ENCODE data around the gene STK10.

The STK10 gene

DNA sequence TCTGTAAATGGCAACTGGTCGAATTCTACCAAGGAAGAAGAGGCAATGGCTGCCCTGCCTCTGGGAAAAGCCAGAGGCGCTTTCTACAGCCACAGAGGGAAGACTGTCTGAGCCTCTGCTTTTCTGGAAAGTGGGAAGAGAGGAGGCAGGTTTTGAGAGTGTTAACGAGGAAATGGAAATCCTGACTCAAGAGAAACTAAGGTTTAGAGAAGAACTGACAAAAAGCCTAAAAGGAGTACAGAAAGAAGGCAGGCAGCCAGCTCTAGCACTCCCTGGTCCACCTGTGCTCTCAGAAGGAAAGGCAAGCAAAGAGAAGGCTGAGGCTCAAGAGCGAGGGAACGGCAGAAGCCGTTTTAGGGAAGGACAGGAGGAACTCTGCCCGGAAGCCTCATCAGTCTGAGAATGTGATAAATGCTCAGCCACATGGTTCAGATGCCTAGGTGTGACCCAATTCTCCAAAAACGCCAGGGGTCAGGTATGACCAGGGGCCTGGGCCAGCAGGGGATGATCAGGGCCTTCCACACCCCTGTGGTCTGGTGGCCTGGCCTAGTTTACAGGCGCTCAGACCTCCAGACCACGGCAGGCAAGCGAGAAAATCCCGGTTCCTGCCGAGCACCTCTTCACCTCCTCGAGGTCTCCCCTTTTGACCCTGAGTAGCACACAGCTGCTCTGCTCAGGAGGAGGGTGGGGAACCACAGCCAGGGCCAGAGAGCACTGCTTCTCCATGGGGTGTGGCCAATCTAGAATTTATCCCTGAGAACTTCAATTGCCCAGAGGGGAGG, 101.6 kb downstream of the STK10 start:
- DNase-seq (ENCODE audit: low spot score), result no peak

DNA sequence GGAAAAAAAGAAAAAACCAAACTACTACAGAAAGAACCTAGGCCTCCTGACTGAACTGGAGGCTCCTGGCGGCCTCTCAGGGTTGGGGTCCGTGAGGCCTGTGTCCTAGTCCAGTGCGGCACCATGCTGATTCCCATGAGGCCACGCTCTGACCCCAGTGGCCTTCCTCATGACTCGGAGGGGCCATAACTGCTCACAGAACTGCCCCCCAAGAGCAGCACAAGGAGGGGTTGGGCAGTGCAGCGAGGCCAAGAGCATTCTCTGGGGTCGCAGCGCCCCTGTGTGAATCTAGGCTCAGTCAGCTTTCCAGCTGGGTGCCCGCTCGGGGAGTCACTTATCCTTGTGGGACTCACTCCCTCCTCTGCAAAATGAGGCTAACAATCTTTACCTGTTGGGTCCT, 102.3 kb downstream of the STK10 start:
- no peak for DNase-seq (ENCODE audit: low spot score)

DNA sequence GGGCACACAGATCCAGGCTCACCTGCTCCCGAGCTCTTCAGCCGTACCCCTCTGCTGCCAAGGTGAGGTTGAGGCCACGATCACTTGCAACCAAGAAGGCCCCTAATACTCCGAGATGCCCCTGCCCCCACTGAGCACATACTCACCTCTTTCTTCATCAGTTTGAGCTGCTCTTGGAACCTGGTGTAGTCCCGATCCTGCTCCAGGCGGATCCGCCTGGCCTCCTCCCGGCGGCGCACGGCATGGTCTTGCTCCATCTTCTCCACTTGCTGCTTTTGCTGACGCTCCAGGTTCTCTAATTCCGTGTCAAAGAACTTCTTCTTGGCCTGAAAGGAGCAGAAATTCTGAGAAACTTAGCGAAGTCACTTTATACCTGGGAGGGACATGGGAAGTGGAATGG, 105.8 kb downstream of the STK10 start:
- no peak for DNase-seq (ENCODE audit: low spot score)

DNA sequence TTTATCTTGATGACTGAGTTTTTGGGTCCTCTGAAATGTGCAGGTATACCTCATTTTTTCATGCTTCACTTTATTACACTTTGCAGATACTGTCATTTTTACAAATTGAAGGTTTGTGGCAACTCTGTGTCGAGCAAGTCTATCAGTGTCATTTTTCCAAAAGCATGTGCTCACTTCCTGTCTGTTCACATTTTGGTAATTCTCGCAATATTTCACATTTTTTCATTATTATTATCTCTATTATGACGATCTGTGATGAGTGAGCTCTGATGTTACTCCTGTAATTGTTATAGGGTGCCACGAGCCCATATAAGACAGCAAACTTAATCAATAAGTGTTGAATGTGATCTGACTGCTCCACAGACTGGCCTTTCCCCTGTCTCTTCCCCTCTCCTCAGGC, 108.1 kb downstream of the STK10 start:
- DNase-seq (ENCODE audit: low spot score), result no peak

DNA sequence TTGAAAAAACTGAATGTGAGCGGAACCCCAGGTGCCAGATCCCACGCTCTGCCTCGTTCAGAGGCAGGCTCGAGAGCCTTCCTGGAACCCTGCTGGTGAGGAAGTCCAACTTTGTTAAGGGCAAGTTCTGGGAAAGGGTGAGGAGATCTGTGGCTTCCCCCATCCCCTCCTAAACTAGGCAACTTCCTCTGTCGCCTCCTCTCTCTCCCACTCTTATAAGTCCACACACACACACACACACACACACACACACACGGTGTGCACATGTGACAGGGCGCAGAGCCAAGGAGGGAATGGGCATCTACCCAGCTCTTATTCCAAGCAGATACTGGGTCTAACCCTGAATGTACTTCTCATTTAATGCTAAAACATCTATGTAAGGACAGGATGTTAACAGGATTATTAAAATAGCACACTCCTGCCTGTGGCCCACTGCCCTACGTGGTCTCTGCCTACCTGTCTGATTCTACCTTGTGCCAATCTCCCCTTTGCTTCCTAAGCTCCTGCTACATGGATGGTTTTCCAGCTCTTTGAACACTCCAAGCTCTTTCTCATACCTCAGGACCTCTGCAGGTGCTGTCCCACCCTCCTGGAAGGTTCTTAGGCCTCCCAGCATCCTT, 109.2 kb downstream of the STK10 start:
- DNase-seq (ENCODE audit: low spot score), result no peak

DNA sequence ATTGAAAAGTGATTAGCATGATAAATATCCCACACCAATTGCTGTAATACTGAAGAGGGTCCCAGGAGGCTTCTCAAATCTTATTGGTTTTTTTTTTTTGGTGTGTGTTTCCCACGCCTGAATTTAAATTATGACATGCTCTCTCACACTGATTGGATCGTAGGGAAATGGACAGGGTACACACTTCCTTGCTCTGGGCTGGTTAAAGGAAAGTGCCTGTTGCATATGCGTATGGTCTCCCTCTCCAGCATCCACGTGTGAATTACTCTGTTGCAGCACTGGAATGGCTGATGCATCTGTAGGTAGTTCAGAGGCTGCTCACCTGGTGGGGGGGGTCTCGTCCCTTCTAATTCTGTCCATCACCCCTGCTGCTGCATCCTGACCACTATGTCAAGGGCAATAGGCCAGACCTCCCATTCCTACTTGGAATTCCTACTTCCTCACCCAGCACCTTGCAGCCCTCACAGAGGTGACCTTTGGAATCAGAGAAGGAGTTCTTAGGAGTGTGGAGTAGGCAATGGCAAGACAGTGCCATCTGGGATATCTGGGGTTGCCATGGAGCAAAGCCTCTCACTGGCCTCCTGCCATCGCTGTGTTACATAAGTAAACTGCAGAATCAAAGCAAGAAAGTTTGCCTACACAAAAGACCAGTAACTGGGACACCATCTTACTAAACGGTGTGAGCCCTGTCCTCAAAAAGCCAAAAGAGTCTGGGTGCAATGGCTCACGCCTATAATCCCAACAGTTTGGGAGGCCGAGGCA, 110.2 kb downstream of the STK10 start:
- DNase-seq (ENCODE audit: low spot score), result no peak

DNA sequence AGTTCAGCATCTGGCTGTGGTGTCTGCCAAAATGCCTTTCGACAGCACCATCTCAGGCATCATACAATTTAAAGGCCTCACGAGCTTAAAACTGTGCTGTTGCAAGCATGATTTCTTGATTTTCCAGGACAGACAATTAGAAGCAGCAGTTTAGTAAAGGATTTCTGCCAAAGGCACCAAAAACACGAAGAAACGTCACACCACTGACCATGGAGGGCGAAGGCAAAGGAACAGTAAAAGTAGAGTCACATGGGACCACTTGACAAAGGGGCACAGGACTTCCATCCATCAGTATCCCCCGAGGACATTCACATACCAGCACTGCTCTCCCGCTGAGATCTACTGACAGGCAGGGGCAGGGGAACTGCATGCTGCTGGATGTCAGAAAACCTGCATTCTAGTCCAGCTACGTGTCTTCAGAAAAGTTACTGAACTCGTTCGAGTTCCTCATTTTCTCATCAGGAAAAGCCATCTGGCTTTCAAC, 111.2 kb downstream of the STK10 start:
- DNase-seq (ENCODE audit: low spot score), result peak; percentile 72

DNA sequence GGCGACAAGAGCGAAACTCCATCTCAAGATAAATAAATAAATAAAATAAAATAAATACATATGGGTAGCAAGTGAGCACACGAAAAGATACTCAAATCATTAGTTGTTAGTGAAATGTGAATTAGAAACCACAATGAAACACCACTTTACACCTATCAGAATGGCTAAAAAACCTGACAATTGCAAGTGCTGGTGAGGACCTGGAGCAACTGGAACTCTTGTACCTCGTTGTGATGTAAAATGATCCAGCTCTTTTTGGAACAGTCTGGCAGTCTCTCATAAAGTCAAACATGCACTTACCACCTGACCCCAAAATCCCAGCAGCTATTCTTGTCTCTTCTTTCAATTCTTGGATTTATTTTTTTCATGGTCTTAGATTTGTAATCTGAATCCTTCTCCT, 112.4 kb downstream of the STK10 start:
- DNase-seq (ENCODE audit: low spot score), result no peak

DNA sequence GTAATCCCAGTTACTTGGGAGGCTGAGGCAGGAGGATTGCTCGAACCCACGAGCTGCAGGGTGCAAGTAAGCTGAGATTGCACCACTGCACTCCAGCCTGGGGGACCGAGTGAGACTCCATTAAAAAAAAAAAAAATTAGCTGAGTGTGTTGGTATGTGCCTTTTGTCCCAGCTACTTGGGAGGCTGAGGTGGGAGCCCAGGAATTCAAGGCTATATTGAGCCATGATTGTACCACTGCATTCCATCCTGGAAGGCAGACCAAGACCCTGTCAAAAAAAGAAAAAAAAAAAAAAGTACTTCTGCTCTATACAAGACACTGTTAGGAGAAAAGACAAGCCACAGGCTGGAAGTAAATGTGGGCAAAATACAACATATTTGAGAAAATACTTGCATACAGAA, 113.1 kb downstream of the STK10 start:
- DNase-seq (ENCODE audit: low spot score), result no peak

DNA sequence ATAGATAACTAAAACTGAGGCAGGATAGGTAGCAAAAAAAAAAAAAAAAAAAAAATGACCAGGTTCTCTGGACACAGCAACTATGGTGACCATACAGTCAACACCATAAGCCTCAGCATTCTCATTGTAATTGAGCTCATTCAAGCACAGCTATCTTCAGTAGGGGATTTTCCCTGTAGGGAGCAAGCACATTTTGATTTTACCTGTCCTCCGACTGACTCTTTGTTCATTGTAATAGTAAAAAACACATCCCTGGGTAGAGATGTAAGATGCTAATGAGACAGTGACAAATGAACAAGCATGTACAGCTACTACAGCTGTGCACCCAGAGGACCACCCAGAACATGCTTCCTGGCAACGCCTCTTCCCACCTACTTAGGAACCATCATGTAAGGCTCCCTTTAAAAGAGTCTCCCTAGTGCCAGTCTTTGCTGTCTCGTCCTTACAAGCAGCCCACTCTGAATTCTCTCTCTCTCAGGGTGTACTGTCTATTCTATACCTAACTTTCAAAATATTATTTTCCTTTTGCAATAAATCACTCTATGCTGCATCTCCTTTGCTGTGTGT, 116.6 kb downstream of the STK10 start:
- no peak for DNase-seq (ENCODE audit: low spot score)

DNA sequence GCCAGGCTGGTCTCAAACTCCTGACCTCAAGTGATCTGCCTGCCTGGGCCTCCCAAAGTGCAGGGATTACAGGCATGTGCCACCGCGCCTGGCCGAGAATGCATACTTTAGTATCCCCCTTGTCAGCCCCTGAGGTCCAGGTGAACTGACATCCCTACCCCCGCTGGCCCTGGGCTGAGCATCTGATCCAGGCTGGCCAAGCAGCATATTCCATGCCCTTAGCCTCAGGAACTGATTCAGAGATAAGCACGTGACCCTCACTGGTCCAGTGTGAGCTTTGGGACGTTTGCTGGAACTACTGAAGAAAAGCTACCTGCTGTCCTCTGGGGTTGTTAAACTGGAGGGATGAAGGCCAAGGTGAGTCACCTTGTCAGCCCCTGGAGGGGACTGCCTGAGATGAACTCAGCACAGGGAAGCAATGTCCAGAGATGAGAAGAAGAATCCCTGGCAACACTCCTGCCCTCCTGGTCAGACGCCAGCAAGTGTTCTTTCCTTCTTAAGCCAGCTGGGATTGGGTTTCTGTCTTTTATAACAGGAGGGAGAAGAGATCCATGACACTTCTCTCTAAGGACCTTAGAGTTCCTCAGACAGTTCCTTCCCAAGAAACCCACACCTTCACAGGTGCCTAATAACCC, 122.5 kb downstream of the STK10 start:
- no peak for DNase-seq (ENCODE audit: low spot score)

DNA sequence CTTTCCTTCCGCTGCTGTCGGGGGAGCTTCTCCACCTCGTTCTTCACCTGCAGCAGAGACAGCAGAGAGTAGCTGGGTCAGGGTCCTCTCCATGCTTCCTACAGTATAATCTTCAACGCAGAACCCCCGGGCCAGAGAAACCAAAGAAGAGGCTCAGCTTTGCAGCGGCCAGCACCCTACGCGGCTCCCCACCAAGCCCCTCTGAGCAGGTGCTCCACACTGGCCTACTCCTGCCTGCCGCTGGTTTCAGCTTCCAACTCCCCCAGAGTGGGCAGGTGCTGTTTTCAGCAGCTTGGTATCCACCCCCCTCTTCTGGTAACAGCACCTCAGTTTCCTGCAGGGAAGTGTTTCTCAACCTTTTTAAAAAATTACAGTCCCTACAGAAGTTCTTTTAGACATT, 123.3 kb downstream of the STK10 start:
- no peak for DNase-seq (ENCODE audit: low spot score)

DNA sequence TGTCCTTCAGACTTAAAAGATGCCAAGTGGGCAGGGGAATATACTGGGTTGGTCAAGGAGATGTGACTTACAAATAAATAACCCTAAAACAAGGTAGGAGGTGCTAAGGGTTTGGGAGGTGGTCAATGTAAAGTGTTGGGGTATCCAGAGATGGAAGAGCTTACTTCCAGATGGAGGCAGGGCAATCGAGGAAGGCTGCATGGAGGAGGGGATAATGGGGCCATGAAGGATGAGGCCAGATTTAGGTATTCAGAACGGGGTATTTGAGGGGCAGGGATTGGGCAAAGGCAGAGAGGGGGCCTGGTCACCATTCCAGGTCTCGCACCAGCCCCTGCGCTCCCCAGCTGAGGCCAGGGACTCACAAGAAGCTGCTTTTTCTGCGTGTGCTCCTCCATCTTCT, 123.7 kb downstream of the STK10 start:
- no peak for DNase-seq (ENCODE audit: low spot score)

DNA sequence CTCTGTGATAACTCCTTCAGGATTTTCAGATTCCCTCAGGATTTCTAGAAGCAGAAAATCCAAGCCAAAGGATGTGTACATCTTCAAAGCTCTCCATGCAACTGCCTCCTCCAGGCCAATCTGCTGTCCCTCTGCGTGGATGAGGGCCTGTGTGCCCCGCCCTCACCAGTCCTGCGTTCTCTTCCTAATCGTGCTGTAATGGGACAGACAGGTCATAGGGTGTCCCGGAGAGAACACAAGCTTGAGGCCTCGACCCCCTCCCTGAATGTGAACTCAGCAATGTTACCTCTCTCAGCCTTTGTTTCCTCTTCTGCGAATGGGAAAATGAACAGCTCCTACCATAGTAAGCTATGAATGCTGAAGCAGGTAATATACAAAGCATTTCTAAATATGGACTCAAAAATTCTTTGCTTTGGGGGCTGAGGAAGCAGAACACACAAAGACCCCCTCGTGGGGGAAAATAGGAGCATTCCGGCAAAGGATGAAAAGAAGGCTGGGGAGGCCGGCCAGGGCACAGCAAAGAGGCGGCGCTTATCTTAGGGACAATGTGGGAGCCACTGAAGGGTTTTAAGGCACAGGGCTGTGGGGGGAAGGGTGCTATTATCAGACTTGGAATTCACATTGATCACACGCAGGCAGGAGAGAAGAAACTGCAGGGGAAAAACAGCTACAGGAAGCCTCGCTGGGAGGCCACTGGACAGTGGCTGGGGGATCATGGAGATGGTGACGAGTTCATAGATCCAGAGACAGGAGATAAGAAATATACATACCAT, 124.4 kb downstream of the STK10 start:
- no peak for DNase-seq (ENCODE audit: low spot score)

DNA sequence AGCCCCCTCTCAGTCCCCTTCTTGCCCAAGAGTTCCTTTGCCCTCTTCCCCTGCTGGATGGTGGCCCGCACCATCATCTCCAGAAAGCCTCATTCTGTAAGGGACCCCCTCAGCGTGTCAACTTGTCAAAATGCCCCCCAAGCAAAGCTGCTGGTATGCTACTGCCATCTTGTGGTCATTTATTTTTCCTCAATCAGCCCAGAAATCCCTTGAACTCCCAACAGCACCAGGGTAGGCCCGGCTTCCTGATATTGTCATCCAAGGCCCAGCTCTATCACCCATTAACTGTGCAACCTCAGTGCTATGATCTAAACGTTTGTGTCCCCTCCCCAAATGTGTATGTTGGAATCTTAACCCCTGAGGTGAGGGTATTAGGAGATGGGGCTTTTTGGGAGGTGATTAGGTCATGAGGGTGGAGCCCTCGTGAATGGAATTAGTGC, 128.3 kb downstream of the STK10 start:
- DNase-seq (ENCODE audit: low spot score), result peak; percentile 52

DNA sequence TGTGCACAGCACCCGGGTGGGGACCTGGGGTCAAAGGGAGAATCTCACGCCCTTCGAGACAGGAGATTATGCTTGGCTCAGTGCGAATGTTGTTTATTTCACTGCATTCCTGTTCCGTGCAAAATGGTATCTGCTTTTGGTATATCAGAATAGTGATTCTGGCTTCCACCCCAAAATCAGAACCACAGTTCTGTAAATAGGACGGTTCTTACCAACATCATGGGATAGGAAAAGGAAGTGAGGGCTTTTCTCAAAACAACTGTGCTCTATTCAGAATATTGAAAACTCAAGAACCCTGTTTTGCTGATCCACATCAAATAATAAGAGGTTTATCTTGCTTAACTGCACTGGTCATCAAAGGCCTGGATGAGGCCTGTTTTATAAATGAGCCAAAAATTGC, 129.9 kb downstream of the STK10 start:
- DNase-seq (ENCODE audit: low spot score), result no peak

DNA sequence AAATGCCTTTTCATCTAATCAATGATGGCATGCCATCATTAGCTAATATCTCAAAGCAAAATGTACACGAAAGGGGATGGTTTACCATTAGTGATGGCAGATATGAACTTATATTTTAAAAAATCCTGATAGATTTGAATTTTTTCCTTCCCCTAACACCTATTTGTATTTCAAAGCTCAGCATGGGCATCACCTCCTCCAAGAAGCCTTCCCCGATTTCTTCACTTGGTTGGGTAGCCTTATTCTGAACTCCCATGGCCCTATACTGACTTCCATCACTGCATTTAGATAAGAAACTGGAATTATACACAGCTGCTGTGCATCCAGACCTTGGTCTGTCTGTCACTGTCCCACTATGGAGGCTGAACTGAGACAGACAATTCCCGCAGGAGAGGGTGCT, 132.0 kb downstream of the STK10 start:
- DNase-seq (ENCODE audit: low spot score), result no peak

DNA sequence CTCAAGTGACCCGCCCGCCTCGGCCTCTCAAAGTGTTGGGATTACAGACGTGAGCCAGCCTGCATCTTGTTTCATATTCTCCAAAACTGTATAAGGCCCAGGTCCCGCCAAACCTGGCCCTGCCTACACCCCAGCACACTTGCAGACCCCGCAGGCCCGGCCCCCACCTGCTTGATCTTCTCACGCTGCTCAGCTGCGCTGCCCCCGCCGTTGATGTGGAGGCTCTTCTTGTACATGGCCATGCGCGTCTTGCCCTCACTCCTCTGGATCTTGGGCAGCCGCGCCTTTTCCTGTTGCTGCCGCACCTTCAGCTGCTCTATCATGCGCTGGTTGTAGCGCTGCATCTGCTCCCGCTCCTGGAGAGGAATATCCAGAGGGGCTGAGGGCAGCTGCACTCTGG, 132.6 kb downstream of the STK10 start:
- DNase-seq (ENCODE audit: low spot score), result no peak

DNA sequence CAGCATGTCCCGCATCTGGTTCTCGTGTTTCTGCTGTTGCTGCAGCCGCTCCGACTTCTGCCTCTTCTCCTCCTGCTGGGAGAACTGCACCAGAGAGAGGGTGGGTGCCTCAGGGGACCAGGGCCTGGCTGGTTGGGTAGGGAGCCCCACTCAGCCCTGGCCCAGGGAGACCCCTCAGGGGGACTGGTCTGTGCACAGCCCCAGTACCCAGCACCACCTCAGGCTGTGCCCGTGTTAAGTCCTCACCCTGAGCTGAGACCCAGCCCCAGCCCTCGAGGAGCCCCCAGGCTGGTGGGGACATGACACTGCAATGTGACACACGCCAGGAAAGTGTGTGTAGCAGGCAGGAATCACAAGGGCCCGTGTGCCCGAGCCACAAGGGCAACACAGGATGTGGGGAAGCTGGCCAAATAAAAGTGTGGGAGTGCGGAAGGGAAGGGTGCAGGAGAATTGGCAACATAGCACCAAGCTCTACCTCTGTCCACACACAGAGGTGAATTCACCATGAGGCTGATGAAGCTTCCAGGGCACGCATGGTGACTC, 133.3 kb downstream of the STK10 start:
- DNase-seq (ENCODE audit: low spot score), result no peak

DNA sequence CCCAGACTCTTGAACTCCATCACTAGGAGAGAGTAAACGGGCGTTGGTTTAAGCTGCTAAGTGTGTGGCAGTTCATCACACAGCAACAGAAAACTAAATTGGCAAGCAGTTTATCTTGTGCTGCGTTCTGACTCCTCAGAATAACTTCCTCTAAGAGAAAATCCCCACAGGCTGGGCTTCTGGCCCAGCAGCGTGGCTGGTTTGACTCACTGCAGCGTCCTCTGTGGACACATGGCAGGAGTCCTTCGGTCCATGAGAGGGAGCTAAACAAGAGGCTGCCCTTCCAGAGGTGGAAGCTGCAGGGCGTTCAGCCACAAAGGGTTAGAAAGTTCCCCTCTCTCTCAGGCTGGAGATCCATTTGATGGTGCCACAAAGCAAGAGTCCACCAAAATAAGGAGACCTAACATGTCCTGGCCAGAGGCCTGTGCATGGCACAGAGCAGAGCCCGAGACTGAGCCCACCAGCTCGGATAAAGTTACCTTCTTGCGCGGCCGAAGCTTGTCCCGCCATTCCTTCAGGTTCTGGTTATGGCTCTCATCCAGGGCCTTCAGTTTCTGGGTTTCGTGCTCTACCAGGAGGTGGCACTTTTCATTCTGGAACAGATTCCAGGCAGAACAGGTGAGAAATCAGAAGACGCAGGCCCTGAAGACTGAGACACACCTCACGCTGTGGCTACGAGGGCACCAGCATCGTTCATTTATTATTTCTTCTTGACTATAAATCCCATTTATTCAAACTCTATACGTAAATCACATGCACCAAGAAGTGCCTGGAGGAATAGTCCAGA, 135.4 kb downstream of the STK10 start:
- DNase-seq (ENCODE audit: low spot score), result peak; percentile 88

Measured in AG20443 (cell line).